Measurements from ENCODE around the gene KLF4. TPM values are rescaled to one million over a fixed set of nuclear protein-coding genes. Genes with fewer than 3 reads are reported as not detected.

KLF4 gene
- total and polyA plus RNA-seq, 2 experiments from 2014 or later, result 35.0 to 66.8 TPM

DNA sequence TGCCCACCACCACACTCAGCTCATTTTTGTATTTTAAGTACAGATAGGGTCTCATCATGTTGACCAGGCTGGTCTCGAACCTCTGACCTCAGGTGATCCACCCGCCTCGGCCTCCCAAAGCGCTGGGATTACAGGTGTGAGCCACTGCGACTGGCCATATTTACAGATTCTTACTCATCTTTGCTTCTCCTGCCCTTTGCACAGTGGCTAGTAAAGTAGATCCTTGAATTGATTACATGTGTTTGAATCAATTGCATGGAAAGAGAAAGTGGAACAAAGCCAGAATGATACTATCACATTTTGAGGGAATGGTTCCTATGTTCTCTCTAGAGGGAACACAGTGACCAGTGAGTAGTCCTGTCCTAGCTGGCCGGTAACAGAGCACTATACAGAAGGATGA is 15.4 kb downstream of the KLF4 start:
- Histone ChIP-seq H3K4me3 (no peak overlapping the region), H4K20me1 (ENCODE audit: insufficient read depth, poor library complexity, severe bottlenecking) (no peaks in the 10 kb centered on the region), H3K79me2 (no peaks in the 10 kb centered on the region), H3K9me2 (replicated peaks; ENCODE audit: insufficient read depth) (no peaks in the 10 kb centered on the region), H2AFZ (no peak overlapping the region), H3K4me1 (ENCODE audit: insufficient read depth) (no peaks in the 10 kb centered on the region), H3K27ac (no peak overlapping the region), H3K9me3 (ENCODE audit: low read depth) (no peaks in the 10 kb centered on the region), H3K4me2 (no peak overlapping the region), H3K36me3 (replicated peaks; ENCODE audit: insufficient read depth, low read depth) (no peaks in the 10 kb centered on the region), H3K27me3 (no peaks in the 10 kb centered on the region)
- no peak for TF ChIP-seq EZH2phosphoT487 (IDR thresholded peaks at IDR 0.05; ENCODE audit: low read depth, severe bottlenecking, unreplicated experiment)
- TF ChIP-seq EZH2 (IDR thresholded peaks at IDR 0.05; ENCODE audit: borderline replicate concordance), result no peak
- no peak for TF ChIP-seq CTCF (IDR thresholded peaks at IDR 0.05; ENCODE audit: poor library complexity)
- 92% methylated on average over 6 of the region's 6 CpGs for WGBS (ENCODE audit: low lambda C conversion rate, missing lambda C conversion rate)
- DNase-seq (ENCODE audit: low spot score), result no peak

- WGBS (ENCODE audit: low lambda C conversion rate, missing lambda C conversion rate), result 43% methylated on average over 9 of the region's 9 CpGs
- DNase-seq (ENCODE audit: low spot score), result no peak
Observed at GRCh38 chr9:107472581-107473340, 16.8 kb downstream of the KLF4 start.

DNA sequence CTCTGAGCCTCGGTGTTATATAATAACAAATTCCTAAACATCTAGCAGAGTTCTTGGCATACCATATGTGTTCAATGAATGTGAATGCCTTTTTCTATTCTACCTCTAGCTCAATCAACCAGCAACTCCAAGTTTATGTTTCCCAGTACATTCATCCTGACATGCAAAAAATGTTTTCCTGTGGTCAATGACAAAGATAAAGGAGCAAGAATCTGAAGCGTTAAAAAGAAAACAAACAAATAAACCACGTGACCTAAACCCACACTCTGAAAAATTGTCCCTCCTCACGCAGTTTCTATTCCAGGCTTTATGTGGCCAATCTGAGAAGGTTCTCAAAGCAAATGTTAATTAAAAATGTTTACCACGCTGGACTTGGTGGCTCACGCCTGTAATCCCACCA is 18.0 kb downstream of the KLF4 start:
- Histone ChIP-seq H3K9me3 (ENCODE audit: low read depth) (no peaks in the 10 kb centered on the region), H3K9me2 (replicated peaks; ENCODE audit: insufficient read depth) (no peaks in the 10 kb centered on the region), H3K4me3 (no peak overlapping the region), H3K27ac (no peak overlapping the region), H3K4me1 (ENCODE audit: insufficient read depth) (no peaks in the 10 kb centered on the region), H4K20me1 (ENCODE audit: insufficient read depth, poor library complexity, severe bottlenecking) (no peaks in the 10 kb centered on the region), H3K4me2 (no peak overlapping the region), H3K27me3 (no peaks in the 10 kb centered on the region), H2AFZ (no peak overlapping the region), H3K36me3 (replicated peaks; ENCODE audit: insufficient read depth, low read depth) (no peaks in the 10 kb centered on the region), H3K79me2 (no peaks in the 10 kb centered on the region)
- TF ChIP-seq CTCF (IDR thresholded peaks at IDR 0.05; ENCODE audit: poor library complexity) (no peak), EZH2 (IDR thresholded peaks at IDR 0.05; ENCODE audit: borderline replicate concordance) (no peak), EZH2phosphoT487 (IDR thresholded peaks at IDR 0.05; ENCODE audit: low read depth, severe bottlenecking, unreplicated experiment) (no peak)
- WGBS (ENCODE audit: low lambda C conversion rate, missing lambda C conversion rate), result 89% methylated on average over 6 of the region's 6 CpGs
- DNase-seq (ENCODE audit: low spot score), result no peak

More at GRCh38 chr9:107472581-107473340, 16.8 kb downstream of the KLF4 start:
- TF ChIP-seq EZH2phosphoT487 (IDR thresholded peaks at IDR 0.05; ENCODE audit: low read depth, severe bottlenecking, unreplicated experiment) (no peak), EZH2 (IDR thresholded peaks at IDR 0.05; ENCODE audit: borderline replicate concordance) (no peak), CTCF (IDR thresholded peaks at IDR 0.05; ENCODE audit: poor library complexity) (no peak)
- no peaks in the 10 kb centered on the region for H3K27me3 ChIP-seq
- no peak overlapping the region for H3K4me3 ChIP-seq
- H3K4me1 ChIP-seq (ENCODE audit: insufficient read depth), result no peaks in the 10 kb centered on the region
- no peaks in the 10 kb centered on the region for H3K9me3 ChIP-seq (ENCODE audit: low read depth)
- no peak overlapping the region for H3K27ac ChIP-seq
- no peaks in the 10 kb centered on the region for H3K79me2 ChIP-seq
- H3K4me2 ChIP-seq, result no peak overlapping the region
- H2AFZ ChIP-seq, result no peak overlapping the region
- no peaks in the 10 kb centered on the region for H3K36me3 ChIP-seq (replicated peaks; ENCODE audit: insufficient read depth, low read depth)
- H4K20me1 ChIP-seq (ENCODE audit: insufficient read depth, poor library complexity, severe bottlenecking), result no peaks in the 10 kb centered on the region
- no peaks in the 10 kb centered on the region for H3K9me2 ChIP-seq (replicated peaks; ENCODE audit: insufficient read depth)

Measured in hepatocyte (in vitro differentiated cells).